ENCODE measurements around the gene SH3TC1. TPM values are rescaled to one million over a fixed set of nuclear protein-coding genes. Genes with fewer than 3 reads are reported as not detected.

Gene SH3TC1
- total and polyA plus RNA-seq, 2 of the 13 experiments (the other 11 are each of a cell fraction or from before 2014, with no cell fraction given): 14.9 to 21.8 TPM

DNA sequence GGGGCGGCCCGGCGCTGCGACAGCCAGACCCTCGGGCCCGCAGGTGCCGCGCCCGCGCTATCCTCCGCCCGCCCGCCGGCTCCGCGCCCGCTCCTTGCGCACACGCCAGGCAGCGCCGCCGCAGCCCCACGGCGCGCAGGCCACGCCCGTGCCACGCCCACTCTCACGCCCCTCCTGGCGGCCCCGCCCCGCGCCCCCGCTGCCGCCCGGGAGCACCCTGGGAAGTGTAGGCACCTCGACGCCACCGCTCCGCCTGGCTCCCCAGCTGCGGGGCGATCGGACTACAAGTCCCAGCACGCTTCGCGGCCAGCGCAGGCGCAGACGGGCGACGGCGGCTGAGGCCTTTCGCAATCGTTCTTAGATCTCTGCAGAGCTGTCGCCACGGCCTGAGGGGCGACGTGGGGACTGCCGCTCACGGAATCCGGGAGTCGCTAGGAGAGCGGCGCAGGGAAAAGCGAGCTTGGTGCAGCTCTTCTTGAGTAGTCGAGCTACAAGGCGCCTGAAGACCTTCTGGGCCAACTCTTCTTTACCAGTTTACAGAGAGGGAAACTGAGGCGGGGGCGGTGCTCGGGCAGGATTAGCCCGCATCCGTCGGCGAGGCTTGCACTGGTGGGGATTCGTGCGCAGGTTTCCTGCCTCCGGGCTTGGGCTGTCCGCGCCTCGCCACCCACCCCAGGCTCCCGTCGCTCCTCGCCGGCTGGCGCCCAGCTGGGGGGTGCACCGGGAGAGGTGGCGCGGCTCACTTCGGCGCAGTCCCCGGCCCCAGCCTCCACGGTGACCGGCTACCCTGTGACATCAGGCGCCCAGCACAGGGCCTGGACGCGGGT is 40.2 kb upstream of the SH3TC1 start, which contains the start of gene ABLIM2 (continued):
- TF ChIP-seq, protein P1, sequence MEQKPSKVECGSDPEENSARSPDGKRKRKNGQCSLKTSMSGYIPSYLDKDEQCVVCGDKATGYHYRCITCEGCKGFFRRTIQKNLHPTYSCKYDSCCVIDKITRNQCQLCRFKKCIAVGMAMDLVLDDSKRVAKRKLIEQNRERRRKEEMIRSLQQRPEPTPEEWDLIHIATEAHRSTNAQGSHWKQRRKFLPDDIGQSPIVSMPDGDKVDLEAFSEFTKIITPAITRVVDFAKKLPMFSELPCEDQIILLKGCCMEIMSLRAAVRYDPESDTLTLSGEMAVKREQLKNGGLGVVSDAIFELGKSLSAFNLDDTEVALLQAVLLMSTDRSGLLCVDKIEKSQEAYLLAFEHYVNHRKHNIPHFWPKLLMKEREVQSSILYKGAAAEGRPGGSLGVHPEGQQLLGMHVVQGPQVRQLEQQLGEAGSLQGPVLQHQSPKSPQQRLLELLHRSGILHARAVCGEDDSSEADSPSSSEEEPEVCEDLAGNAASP (CRISPR knock-in tag; IDR thresholded peaks at IDR 0.05; ENCODE audit: borderline replicate concordance): no peak
- TF ChIP-seq ZNF790 (CRISPR knock-in tag; IDR thresholded peaks at IDR 0.05; ENCODE audit: borderline replicate concordance): no peak
- TF ChIP-seq NCOA2 (CRISPR knock-in tag; IDR thresholded peaks at IDR 0.05): 0 out of 2 replicates have a peak, but pooled peaks have one; percentile 8
- no peak for TF ChIP-seq WIZ (CRISPR knock-in tag; IDR thresholded peaks at IDR 0.05)
- no peak for TF ChIP-seq U2AF1 (optimal IDR thresholded peaks at IDR 0.05; ENCODE audit: low read depth, low read length)
- TF ChIP-seq, protein P2, sequence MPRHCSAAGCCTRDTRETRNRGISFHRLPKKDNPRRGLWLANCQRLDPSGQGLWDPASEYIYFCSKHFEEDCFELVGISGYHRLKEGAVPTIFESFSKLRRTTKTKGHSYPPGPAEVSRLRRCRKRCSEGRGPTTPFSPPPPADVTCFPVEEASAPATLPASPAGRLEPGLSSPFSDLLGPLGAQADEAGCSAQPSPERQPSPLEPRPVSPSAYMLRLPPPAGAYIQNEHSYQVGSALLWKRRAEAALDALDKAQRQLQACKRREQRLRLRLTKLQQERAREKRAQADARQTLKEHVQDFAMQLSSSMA (CRISPR knock-in tag; IDR thresholded peaks at IDR 0.05): no peak
- TF ChIP-seq, protein P3, sequence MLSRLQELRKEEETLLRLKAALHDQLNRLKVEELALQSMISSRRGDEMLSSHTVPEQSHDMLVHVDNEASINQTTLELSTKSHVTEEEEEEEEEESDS (CRISPR knock-in tag; IDR thresholded peaks at IDR 0.05; ENCODE audit: borderline replicate concordance): no peak
- 0 out of 2 replicates have a peak, but pooled peaks have one; percentile 14 for TF ChIP-seq HOXD1 (CRISPR knock-in tag; IDR thresholded peaks at IDR 0.05)
- TF ChIP-seq ERF (CRISPR knock-in tag; IDR thresholded peaks at IDR 0.05): no peak
- TF ChIP-seq MAFG (CRISPR knock-in tag; IDR thresholded peaks at IDR 0.05): no peak
- TF ChIP-seq, protein P4, sequence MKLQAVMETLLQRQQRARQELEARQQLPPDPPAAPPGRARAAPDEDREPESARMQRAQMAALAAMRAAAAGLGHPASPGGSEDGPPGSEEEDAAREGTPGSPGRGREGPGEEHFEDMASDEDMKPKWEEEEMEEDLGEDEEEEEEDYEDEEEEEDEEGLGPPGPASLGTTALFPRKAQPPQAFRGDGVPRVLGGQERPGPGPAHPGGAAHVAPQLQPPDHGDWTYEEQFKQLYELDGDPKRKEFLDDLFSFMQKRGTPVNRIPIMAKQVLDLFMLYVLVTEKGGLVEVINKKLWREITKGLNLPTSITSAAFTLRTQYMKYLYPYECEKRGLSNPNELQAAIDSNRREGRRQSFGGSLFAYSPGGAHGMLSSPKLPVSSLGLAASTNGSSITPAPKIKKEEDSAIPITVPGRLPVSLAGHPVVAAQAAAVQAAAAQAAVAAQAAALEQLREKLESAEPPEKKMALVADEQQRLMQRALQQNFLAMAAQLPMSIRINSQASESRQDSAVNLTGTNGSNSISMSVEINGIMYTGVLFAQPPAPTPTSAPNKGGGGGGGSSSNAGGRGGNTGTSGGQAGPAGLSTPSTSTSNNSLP (IDR thresholded peaks at IDR 0.05; ENCODE audit: low read depth, low read length): no peak
- TF ChIP-seq, protein P5, sequence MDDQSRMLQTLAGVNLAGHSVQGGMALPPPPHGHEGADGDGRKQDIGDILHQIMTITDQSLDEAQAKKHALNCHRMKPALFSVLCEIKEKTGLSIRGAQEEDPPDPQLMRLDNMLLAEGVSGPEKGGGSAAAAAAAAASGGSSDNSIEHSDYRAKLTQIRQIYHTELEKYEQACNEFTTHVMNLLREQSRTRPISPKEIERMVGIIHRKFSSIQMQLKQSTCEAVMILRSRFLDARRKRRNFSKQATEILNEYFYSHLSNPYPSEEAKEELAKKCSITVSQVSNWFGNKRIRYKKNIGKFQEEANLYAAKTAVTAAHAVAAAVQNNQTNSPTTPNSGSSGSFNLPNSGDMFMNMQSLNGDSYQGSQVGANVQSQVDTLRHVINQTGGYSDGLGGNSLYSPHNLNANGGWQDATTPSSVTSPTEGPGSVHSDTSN (CRISPR knock-in tag; IDR thresholded peaks at IDR 0.05; ENCODE audit: borderline replicate concordance): no peak
- TF ChIP-seq, protein P6, sequence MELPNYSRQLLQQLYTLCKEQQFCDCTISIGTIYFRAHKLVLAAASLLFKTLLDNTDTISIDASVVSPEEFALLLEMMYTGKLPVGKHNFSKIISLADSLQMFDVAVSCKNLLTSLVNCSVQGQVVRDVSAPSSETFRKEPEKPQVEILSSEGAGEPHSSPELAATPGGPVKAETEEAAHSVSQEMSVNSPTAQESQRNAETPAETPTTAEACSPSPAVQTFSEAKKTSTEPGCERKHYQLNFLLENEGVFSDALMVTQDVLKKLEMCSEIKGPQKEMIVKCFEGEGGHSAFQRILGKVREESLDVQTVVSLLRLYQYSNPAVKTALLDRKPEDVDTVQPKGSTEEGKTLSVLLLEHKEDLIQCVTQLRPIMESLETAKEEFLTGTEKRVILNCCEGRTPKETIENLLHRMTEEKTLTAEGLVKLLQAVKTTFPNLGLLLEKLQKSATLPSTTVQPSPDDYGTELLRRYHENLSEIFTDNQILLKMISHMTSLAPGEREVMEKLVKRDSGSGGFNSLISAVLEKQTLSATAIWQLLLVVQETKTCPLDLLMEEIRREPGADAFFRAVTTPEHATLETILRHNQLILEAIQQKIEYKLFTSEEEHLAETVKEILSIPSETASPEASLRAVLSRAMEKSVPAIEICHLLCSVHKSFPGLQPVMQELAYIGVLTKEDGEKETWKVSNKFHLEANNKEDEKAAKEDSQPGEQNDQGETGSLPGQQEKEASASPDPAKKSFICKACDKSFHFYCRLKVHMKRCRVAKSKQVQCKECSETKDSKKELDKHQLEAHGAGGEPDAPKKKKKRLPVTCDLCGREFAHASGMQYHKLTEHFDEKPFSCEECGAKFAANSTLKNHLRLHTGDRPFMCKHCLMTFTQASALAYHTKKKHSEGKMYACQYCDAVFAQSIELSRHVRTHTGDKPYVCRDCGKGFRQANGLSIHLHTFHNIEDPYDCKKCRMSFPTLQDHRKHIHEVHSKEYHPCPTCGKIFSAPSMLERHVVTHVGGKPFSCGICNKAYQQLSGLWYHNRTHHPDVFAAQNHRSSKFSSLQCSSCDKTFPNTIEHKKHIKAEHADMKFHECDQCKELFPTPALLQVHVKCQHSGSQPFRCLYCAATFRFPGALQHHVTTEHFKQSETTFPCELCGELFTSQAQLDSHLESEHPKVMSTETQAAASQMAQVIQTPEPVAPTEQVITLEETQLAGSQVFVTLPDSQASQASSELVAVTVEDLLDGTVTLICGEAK (IDR thresholded peaks at IDR 0.05): no peak
- TF ChIP-seq, protein P6 (CRISPR knock-in tag; IDR thresholded peaks at IDR 0.05): peak; percentile 43; the same call in 1 of the 2 replicates

All from HepG2 (cell line).